DND-41 (cell line): ENCODE measurements around the gene CDK1.
"Not testable (repeated sequence)": the region's sequence is repeated elsewhere in the genome, so short reads cannot be mapped to it uniquely, and the experiment has no call there.

Source experiments
- ATAC-seq: fragments of 200-7000 bp; cut with Tn5 transposase; 3 replicates; pipeline ENCODE4 v1.9.1; 2021; ENCODE audit warnings: low read depth; ENCODE audit not compliant: insufficient read depth
- DNase-seq: peaks from one replicate; pipeline ENCODE4 v3.0.0-alpha.2; 2020
- H2AFZ ChIP-seq: 2 replicates; pipeline ENCODE4 v1.6.0; 2012; ENCODE audit warnings: low read depth, low read length
- H3K27ac ChIP-seq: 2 replicates; pipeline ENCODE4 v1.5.1; 2012; ENCODE audit warnings: low read length, inconsistent platforms
- H3K27me3 ChIP-seq: fragments of 200-600 bp; sonication (generic); 2 replicates; pipeline ENCODE4 v1.6.0; 2012; ENCODE audit warnings: low read length, mild to moderate bottlenecking, inconsistent platforms; ENCODE audit not compliant: insufficient read depth, poor library complexity
- H3K36me3 ChIP-seq: 2 replicates; pipeline ENCODE4 v1.5.1; 2012; ENCODE audit warnings: low read length, inconsistent platforms; ENCODE audit not compliant: insufficient read depth
- H3K4me1 ChIP-seq: 2 replicates; pipeline ENCODE4 v1.5.1; 2012; ENCODE audit warnings: mild to moderate bottlenecking, low read length; ENCODE audit not compliant: insufficient read depth
- H3K4me2 ChIP-seq: 2 replicates; pipeline ENCODE4 v1.6.0; 2012; ENCODE audit warnings: mild to moderate bottlenecking, moderate library complexity, low read length, inconsistent platforms; ENCODE audit not compliant: insufficient read depth
- H3K4me3 ChIP-seq, 2 experiments: fragments of 200-600 bp in 1 of 2; shearing (Covaris generic) in 1 of 2; 2 replicates each; pipeline ENCODE4 v1.5.1; 2012 to 2016; ENCODE audit warnings: inconsistent platforms in 2 of 2, low read length in 2 of 2, mild to moderate bottlenecking in 2 of 2, low read depth in 1 of 2, moderate library complexity in 1 of 2
- H3K79me2 ChIP-seq: 2 replicates; pipeline ENCODE4 v1.6.0; 2012; ENCODE audit warnings: low read length, inconsistent platforms; ENCODE audit not compliant: insufficient read depth
- H3K9ac ChIP-seq: 2 replicates; pipeline ENCODE4 v1.6.0; 2012; ENCODE audit warnings: low read depth, mild to moderate bottlenecking, inconsistent platforms, low read length, moderate library complexity
- H3K9me3 ChIP-seq: 2 replicates; pipeline ENCODE4 v1.5.1; 2012; ENCODE audit warnings: low read length, moderate library complexity, mild to moderate bottlenecking, inconsistent platforms; ENCODE audit not compliant: insufficient read depth, severe bottlenecking
- H4K20me1 ChIP-seq: 2 replicates; pipeline ENCODE4 v1.6.0; 2012; ENCODE audit warnings: low read length; ENCODE audit not compliant: insufficient read depth
- CTCF ChIP-seq: IDR thresholded peaks from 2 replicates; pipeline ENCODE4 v1.5.1; 2012; ENCODE audit warnings: borderline replicate concordance, low read length, moderate library complexity, mild to moderate bottlenecking; ENCODE audit not compliant: poor library complexity, severe bottlenecking; ENCODE audit errors: extremely low read depth
- EZH2 ChIP-seq: IDR thresholded peaks from 3 replicates; pipeline ENCODE4 v1.6.1; 2012; ENCODE audit warnings: borderline replicate concordance, low read depth, mild to moderate bottlenecking, moderate library complexity, low read length, inconsistent platforms; ENCODE audit not compliant: severe bottlenecking

CDK1 gene

GRCh38 chr10:60827791-60828488 lies 49.7 kb downstream of the CDK1 start:
- H3K9ac ChIP-seq: no peak overlapping the region
- no peaks in the 10 kb centered on the region for H3K36me3 ChIP-seq
- peak overlapping the region; percentile 41 for H3K4me2 ChIP-seq
- H3K4me1 ChIP-seq: peaks cover 27% of the 10 kb centered on the region
- TF ChIP-seq CTCF: no peak
- no peak for TF ChIP-seq EZH2
- H2AFZ ChIP-seq: peak overlapping the region; percentile 45
- H3K9me3 ChIP-seq: no peaks in the 10 kb centered on the region
- DNase-seq: peak; percentile 20
- no peaks in the 10 kb centered on the region for H3K27me3 ChIP-seq
- H4K20me1 ChIP-seq: no peaks in the 10 kb centered on the region
- H3K79me2 ChIP-seq: no peaks in the 10 kb centered on the region
- peak overlapping the region; percentile 50 for H3K27ac ChIP-seq
- ATAC-seq: peak; percentile 79
- H3K4me3 ChIP-seq: no peak overlapping the region

DNA sequence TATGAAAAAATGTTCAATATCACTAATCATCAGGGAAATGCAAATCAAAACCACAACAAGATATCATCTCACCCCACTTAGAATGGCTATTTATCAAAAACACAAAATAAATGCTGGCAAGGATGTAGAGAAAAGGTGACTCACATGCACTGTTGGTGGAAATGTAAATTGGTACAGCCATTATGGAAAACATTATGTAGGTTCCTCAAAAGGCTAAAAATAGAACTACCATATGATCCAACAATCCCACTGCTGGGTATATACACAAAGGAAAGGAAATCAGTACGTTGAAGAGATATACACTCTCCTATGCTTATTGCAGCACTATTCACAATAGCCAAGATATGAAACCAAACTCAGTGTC lies 50.2 kb downstream of the CDK1 start:
- DNase-seq: no peak
- Histone ChIP-seq H2AFZ (no peak overlapping the region; the same call in 1 of the 2 replicates), H3K36me3 (no peaks in the 10 kb centered on the region), H3K4me1 (peaks cover 27% of the 10 kb centered on the region), H3K4me2 (peak overlapping the region; percentile 41; the same call in 1 of the 2 replicates), H3K9me3 (no peaks in the 10 kb centered on the region), H3K4me3 (0 out of 4 replicates have a peak overlapping the region, but pooled peaks of 1 of the 2 experiments have one; percentile 6), H3K27ac (peak overlapping the region; percentile 50), H3K27me3 (no peaks in the 10 kb centered on the region), H3K79me2 (no peaks in the 10 kb centered on the region), H4K20me1 (no peaks in the 10 kb centered on the region), H3K9ac (no peak overlapping the region)
- no peak for TF ChIP-seq EZH2
- peak; percentile 46; the same call in 1 of the 3 replicates for ATAC-seq

DNA sequence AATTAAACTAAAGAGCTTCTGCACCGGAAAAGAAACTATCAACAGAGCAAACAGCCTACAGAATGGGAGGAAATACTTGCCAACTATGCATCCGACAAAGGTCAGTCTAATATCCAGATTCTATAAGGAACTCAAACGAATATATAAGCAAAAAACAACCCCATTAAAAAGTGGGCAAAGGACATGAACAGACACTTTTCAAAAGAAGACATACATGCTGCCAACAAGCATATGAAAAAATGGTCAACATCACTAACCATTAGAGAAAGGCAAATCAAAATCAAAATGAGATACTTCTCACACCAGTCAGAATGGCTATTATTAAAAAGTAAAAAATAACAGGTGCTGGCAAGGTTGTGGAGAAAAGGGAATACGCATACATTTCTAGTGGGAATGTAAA lies 53.9 kb downstream of the CDK1 start:
- not testable (repeated sequence) for H3K9me3 ChIP-seq, ATAC-seq, H3K79me2 ChIP-seq, H3K27me3 ChIP-seq, H2AFZ ChIP-seq, H3K9ac ChIP-seq, H4K20me1 ChIP-seq, H3K4me3 ChIP-seq, H3K27ac ChIP-seq, H3K4me2 ChIP-seq, DNase-seq, H3K36me3 ChIP-seq
- H3K4me1 ChIP-seq: peaks cover 23% of the 10 kb centered on the region

- H3K4me3 ChIP-seq: no peak overlapping the region
- no peaks in the 10 kb centered on the region for H4K20me1 ChIP-seq
- H3K9ac ChIP-seq: no peak overlapping the region
- no peaks in the 10 kb centered on the region for H3K79me2 ChIP-seq
- no peak overlapping the region for H3K27ac ChIP-seq
- no peaks in the 10 kb centered on the region for H3K36me3 ChIP-seq
- no peak overlapping the region for H3K4me2 ChIP-seq
- H2AFZ ChIP-seq: no peak overlapping the region
- no peak for ATAC-seq
- peaks cover under 1% of the 10 kb centered on the region; the same call in 1 of the 2 replicates for H3K4me1 ChIP-seq
- no peaks in the 10 kb centered on the region for H3K9me3 ChIP-seq
- TF ChIP-seq CTCF (no peak), EZH2 (no peak)
- DNase-seq: no peak
- no peaks in the 10 kb centered on the region for H3K27me3 ChIP-seq
Measured at GRCh38 chr10:60834401-60834800, 56.1 kb downstream of the CDK1 start.
